Measurements from ENCODE around the gene UCHL5.
"Not testable (repeated sequence)": the region's sequence is repeated elsewhere in the genome, so short reads cannot be mapped to it uniquely, and the experiment has no call there.

The UCHL5 gene

DNA sequence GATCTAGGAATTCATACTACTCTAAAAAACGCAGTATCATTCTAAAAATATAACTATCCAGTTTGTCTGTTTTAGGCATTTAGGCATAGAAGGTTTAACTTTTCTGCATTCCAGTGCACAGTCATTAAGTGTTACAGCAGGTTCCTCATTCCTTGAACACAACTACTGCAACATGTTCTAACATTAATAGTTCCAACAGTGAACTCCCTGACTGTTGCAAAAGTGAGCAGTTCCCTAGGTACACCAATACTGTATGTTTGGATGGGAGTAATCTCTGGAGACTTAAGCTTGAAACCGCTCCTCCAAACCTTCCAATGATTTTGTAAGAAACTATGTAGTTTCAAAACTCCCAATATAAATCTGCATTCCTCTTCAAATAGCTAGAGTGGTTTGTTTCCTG lies 46.2 kb downstream of the UCHL5 start:
- DNase-seq (ENCODE audit: low read depth) = peak; percentile 82

DNA sequence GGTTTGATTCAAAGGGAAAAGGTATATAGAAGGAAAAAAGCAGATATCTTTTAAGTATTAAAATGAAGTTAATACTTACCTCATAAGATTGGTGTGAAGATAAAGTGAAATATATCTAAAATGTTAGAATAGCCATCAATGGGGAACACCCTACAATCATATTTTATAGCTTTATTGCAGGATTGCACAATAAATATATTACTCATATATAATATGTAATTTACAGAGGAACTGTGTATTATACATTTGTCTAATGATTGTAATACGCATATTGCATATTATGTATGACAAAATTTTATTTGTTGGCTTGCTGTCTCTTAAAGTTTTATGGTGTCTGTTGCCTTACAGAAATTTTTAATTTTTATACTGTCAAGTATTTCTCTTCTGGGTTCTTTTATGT lies 47.8 kb downstream of the UCHL5 start:
- DNase-seq (ENCODE audit: low read depth) = no peak

DNA sequence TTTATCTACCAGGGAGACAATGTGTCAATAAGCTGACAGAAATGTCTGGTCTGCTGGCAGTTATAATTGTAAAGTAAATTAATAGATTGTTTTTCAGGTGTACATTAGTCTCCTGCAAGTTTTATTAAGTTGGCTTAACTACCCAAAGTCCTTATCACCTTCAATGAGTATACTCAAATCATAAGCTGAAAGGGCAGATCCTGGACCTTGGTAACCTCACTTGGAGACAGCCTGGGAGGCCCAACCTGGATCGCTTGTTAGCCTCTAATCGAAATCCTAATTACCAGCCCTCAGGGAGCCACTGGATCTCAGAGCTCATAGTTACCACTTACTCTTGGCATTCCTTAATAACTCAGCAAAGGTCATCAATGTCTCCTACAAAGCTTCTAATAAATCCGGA lies 49.7 kb downstream of the UCHL5 start:
- no peak for DNase-seq (ENCODE audit: low read depth)

DNA sequence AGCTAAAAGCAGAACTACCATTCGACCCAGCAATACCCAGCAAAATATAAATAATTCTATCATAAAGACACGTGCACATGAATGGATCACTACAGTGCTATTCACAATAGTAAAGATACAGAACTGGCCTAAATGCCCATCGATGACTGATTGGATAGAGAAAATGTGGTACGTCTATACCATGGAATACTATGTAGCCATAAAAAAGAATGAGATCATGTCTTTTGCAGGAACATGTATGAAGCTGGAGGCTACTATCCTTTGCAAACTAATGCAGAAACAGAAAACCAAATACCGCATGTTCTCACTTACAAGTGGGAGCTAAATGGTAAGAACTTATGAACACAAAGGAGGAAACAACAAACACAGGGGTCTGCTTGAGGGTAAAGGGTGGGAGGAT lies 53.4 kb downstream of the UCHL5 start:
- DNase-seq (ENCODE audit: low read depth) = no peak

DNA sequence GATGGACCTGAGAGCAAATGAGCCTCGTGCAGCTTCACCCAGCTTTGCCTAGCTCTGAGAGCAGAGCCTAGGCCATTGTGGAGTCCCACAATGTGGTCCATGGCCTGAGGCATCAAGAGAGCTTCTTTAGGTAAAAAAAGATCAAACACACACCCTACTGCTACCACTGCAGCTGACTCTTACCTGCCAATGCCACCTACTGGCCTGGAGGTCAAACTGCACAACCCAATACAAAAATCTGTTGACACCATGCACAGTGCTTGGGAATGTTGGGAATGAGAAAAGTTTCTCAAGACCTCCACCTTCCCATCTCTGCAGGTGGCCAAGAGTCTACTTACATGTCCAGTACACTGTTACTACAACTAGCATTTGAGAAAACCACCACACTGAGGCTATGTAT lies 60.6 kb downstream of the UCHL5 start:
- no peak for DNase-seq (ENCODE audit: low read depth)

DNA sequence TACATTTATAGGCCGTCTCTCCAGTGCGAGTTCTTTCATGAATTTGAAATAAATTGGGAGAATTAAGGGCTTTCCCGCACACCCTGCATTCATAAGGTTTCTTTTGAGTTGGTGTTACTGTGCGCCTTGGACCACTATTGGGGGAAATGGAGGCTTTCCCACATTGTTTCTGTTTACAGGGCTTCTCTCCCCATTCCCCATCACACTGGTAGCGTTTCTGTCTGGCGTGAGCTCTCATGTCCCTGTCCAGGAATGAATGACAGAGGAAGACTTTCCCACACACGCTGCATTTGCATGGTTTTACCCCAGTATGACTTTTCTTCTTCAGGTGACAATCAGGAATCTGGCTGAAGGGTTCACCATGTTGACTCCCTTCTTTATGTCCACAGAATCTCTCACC lies 65.0 kb downstream of the UCHL5 start:
- DNase-seq (ENCODE audit: low read depth) = no peak

DNA sequence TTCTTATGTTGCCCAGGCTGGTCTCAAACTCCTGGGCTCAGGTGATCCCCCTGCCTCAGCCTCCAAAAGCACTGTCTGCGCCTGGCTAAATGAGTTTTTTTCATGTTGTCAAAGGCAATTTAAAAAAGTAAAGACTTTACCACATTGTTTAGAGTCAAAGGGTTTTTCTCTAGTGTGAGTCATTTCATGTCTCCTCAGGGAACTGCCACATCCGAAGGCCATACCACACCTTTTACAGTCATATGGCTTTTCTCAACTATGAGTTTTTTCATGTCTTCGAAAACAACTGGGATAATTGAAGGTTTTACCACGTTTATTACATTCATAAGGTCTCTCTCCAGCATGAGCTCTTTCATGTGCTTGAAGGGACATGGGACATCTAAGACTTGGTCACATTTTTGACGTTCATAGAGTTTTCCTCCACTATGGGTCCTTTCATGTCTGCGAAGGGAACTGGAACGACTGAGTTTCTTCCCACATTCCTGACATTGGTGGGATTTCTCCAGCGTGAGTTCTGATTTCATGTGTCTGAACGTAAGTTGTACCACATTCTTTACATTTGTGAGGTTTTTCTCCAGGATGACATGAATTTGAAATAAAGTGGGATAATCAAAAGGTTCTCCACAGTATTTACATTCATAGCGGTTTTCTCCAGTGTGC lies 65.6 kb downstream of the UCHL5 start:
- DNase-seq (ENCODE audit: low read depth) = peak; percentile 46

DNA sequence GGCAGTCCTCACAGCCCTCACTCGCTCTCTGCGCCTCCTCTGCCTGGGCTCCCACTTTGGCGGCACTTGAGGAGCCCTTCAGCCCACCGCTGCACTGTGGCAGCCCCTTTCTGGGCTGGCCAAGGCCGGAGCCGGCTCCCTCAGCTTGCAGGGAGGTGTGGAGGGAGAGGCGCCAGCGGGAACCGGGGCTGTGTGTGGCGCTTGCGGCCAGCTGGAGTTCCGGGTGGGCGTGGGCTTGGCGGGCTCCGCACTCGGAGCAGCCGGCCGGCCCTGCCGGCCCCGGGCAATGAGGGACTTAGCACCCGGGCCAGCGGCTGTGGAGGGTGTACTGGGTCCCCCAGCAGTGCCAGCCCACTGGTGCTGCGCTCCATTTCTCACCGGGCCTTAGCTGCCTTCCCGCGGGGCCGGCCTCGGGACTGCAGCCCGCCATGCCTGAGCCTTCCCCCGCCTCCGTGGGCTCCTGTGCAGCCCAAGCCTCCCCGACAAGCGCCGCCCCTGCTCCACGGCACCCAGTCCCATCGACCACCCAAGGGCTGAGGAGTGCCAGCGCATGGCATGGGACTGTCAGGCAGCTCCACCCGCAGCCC lies 72.3 kb downstream of the UCHL5 start:
- not testable (repeated sequence) for DNase-seq (ENCODE audit: low read depth)

DNA sequence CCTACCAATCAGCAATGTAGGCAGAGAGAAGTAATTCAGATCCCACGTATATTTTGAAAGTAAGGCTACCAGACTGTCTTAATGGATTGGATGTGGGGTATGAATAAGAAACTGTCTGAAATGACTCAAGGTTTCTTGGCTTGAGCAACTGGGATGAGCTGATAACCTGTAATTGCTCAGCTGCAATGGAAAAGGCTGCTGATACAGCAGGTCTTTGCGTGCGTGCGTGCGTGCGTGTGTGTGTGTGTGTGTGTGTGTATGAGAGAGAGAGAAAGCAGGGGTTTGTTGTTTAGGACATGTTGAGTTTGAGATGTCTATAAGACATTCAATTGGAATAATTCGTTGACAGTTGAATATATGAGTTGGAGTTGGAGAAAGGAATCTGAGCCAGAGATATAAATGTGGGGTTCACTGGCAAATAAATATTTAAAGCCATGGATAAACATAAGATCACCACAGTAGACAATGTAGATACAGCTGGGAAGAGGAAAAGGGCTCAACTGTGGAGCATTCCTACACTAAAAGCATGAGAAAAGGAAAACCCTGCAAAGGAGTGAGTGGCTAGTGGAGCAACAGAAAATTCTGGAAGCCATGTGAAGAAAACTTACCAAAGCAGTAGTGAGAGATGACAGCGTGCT lies 72.9 kb downstream of the UCHL5 start:
- peak; percentile 56 for DNase-seq (ENCODE audit: low read depth)

DNA sequence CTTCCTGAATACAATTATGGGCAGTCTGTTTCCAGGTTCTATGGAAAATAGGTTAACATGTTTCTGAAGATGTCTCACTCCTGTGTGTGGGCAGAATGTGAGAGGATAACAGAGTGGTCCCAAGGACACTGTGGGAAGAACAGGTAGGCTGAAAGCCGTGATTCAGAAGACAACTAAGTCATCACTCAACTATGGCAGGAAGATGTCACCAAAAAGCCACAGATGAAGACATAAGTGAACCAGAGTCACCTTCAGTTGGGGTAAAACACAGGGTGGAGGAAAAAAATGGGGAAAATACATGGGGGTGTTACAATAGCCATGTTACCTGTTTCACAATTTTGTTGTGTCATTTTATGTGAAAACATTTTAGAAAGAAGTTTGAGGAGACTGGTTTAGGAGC lies 75.1 kb downstream of the UCHL5 start:
- no peak for DNase-seq (ENCODE audit: low read depth)

DNA sequence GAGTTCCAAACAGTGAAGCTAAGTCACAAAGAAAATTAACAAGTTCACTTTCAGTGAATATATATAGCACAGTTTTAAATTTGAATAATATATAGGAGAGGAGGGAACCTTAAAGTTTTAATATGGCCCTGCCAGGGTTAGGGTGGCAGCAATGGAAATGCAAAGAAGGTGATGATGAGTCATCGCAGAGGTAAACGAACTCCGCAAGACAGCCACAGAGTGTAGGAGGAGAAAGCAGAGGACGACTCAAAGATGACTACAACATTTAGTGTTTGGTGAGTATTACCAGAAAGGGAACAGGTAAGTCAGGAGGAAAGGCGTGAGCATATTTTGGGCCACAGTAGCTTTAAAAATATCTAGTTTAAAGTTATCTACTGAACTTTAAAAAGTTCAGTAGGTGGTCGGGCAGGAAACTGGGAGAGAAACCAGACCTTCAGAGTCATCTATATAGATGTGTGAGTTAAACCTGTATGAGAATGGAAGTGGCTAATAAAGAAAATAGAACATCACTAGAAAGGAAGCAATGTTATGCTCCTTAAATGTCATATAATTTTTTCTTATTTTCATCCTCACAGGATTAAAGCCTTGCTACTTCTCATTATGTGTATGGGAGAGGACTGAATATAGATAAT lies 75.7 kb downstream of the UCHL5 start:
- DNase-seq (ENCODE audit: low read depth) = no peak

DNA sequence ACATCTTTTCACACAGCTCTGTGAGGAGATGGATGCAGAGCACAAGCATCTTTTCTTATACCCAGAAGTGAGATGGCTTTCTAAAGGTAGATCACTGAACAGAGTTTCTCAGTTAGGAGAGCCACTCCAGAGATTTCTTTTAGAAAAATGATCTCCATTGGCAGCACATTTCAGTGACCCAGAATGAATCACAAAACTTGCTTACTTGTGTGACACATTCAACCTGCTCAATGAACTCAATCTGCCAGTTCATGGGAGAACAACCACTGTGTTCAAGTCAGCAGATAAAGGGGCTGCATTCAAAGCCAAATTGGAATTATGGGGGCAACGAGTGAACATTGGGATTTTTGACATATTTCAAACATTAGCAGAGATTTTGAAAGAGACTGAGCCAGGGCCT lies 78.3 kb downstream of the UCHL5 start:
- DNase-seq (ENCODE audit: low read depth) = no peak

DNA sequence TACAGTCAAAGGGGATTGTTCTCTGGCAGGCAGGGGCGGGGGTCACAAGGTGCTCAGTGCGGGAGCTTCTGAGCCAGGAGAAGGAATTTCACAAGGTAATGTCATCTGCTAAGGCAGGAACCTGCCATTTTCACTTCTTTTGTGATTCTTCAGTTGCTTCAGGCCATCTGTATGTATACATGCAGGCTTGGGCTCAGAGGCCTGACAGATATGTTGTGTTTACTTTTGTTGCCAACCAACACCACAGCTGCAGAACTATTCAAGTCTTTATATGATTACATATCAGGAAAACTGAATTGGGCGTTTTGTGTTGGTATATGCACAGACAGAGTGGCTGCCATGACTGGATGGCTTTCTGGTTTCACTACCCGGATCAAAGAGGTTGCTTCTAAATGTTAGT lies 78.8 kb downstream of the UCHL5 start:
- DNase-seq (ENCODE audit: low read depth) = not testable (repeated sequence)

DNA sequence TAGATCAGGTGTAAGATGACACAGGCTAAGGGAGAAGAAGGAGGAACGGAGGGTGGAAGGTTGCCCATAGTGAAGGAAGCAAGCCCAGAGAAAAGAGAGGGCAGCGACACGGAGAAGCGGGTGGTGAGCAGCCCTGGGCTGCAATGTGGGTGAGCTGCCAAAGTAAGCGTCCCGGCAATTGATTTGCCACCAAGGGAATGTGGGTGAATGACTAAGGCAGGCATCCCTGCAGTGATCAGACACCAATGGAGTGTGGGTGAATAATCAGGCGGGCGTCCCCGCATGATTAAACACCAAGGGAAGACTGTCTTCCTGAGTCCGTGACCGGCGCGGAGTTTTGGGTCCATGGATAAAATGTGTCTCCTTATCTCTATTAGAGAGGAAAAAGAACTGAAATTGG lies 79.6 kb downstream of the UCHL5 start:
- no peak for DNase-seq (ENCODE audit: low read depth)

DNA sequence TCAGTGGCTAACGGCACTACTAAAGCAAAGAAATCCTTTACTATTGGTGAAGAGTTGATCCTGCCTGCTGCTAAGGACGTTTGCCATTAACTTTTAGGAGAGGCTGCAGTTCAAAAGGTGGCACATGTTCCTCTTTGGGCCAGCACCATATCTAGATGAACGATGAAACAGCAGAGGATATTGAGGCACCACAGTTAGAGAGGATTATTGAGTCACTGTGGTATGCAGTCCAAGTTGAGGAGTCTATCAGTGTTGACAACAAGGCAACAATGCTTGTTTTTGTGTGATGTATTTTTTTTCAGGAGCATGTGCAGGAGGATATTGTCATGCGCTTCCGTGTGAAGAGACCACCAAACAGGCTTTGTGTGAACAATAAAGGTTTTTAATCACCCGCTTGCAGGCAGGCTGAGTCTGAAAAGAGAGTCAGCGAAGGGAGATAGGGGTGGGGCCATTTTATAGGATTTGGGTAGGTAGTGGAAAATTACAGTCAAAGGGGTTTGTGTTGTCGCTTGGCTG lies 80.9 kb downstream of the UCHL5 start:
- no peak for DNase-seq (ENCODE audit: low read depth)

DNA sequence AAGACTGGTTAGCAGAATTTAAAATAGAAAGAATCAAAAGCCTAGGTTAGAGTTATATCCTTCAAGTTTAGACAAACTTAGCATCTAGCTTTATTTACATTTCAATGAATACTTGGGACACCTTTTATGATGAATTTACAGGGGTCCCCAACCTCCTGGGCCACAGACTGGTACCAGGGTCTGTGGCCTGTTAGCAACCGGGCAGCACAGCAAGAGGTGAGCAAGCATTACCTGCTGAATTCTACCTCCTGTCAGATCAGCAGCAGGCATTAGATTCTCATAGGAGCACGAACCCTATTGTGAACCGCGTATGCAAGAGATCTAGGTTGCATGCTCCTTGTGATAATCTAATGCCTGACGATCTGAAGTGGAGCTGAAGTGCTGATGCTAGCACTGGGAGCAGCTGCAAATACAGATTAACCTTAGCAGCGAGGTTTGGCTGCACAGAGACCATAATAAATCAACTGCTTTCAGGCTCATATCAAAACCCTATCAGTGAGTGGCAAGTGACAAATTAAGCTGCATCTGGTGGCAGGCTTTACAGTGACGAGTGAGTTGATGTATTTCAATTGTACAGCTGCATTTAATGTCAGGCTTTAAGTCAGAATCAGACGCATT lies 82.0 kb downstream of the UCHL5 start:
- no peak for DNase-seq (ENCODE audit: low read depth)

DNA sequence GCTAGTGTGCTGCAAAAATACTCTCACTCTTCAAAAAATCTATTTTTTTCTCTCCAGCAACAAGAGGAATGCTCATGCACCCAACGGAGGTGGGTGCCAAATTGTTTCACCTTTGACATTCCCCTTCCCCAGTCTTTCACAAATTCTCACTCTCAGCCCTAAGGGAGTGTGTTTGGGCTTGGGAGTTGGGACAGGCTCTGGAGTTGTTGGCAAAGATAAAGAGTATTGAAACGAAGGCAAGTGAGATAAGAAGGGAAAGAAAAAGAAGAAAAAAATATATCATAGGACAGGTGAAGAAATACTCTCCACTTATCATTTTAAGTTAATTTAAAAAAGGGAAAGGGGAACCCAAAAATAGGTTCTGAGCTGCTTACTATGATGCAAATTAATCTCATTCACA lies 82.6 kb downstream of the UCHL5 start:
- no peak for DNase-seq (ENCODE audit: low read depth)

DNA sequence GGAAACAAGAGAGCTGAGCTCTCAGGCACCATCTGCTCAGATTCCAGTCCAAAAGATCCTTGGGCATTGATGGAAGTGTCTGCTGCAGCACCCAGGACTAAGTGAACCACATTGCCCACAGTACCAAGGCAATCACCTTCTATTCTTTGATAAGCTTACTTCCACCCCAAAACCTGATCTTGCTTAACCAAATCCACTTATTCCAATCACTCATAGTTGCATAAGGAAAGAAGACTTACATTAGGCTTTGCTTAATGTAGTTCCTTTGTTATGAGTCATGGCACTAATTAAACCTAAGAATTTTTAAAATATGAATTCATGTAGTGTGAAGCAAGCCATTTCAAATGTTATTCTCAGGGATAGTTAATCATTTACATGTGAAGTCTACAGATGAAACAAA lies 84.5 kb downstream of the UCHL5 start:
- DNase-seq (ENCODE audit: low read depth) = peak; percentile 31

DNA sequence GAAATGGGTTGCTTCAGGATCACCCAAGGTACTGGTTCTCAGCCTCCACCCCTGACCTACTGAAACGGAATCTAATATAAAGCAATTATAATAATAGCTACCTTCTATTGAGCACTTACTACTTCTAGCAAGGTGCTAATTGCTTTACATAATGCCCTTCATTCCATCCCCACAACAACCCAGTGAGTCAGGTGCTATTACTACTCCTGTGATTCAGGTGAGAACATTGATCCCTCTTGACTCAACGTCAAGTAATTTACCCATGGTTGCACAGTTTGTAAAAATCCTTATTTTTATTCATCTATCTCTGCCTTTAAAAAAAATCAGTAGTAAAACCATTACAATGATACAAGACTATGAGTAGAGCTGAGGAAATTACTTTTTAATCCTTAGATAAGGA lies 85.2 kb downstream of the UCHL5 start:
- no peak for DNase-seq (ENCODE audit: low read depth)

DNA sequence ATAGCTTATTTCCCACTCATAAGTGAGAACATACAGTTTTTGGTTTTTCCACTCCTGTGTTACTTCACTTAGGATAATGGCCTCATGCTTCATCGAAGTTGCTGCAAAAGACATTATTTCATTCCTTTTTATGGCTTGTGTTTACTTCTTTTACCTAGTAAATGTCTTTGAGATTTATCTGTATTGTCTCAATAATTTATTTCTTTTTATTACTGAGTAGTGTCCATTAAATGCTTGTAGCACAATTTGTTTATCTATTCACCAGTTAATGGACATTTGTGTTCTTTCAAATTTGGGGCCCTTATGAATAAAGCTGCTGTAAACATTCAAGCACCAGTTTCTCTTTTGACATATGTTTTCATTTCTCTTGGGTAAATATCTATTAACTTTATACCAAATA lies 86.0 kb downstream of the UCHL5 start:
- DNase-seq (ENCODE audit: low read depth) = no peak

DNA sequence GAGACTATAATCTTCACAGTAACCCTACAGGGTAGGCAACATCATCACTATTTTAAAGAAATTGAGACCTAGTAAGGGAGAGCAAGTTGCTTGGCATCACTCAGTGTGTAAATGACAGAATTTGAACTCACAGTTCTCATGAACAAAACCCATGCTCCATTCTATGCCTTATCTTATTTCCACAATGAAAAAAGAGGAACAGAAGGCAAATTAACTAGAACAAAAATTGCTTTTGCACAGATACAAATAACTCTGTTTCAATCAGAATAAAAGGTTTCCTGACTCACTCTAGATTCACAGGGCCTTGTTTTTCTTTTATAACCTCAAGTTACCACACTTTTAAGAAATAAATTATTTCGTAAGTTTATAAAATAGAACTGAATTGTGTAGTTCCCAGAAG lies 90.1 kb downstream of the UCHL5 start:
- DNase-seq (ENCODE audit: low read depth) = no peak

DNA sequence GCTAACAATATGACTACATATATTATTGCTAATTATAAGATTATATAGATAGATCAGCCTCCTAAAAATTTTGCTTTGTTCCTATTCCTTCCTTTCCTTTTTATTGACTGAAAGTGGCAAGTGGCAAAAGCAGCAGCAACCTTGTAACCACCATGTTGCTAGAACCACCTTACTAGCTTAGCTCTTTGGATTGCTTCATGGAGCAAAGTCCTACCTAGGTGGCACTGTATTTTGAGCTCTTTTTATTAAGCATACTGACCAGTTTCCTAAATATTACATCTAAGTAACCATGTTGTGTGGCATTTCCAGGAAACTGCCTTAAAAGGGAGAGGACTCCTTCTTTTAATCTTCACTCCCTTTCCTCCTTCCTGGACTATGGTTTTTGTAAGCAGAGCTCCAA lies 90.8 kb downstream of the UCHL5 start:
- DNase-seq (ENCODE audit: low read depth) = no peak

DNA sequence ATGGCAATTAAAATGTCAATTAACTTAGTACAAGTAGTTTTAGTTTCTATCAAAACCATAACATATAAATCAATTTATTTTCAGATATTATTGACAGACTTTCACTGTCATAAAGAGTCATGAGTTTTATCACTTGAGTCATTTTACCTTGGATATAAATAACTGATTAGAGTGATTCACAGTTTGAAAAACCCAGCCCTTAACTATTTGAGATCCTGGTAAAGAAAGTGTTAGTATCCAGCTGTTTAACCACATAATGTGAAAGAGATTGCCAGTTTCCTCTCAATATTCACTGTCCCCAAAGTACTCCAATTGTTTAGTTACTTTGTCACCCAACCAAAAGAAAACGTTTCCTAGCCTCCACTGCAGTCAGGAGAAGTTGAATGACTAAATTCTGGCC lies 91.3 kb downstream of the UCHL5 start:
- no peak for DNase-seq (ENCODE audit: low read depth)

All from iris pigment epithelial cell (primary cell).